Colonic mucosa (tissue), 4 donors: ENCODE results near the gene MYH7. TPM values are rescaled to one million over a fixed set of nuclear protein-coding genes. Genes with fewer than 3 reads are reported as not detected.

ENCODE experiments used
- DNase-seq: peaks from one replicate; pipeline ENCODE4 v3.0.0-alpha.2; 2020
- H3K27ac ChIP-seq: fragments of 200-600 bp; one replicate; pipeline ENCODE4 v1.8.0; 2021
- H3K27me3 ChIP-seq: fragments of 200-600 bp; one replicate; pipeline ENCODE4 v1.8.0; 2021
- H3K36me3 ChIP-seq: fragments of 200-600 bp; one replicate; pipeline ENCODE4 v1.8.0; 2021
- H3K4me1 ChIP-seq: fragments of 200-600 bp; one replicate; pipeline ENCODE4 v1.8.0; 2021; ENCODE audit warnings: mild to moderate bottlenecking
- H3K4me3 ChIP-seq: fragments of 200-600 bp; one replicate; pipeline ENCODE4 v1.8.0; 2021
- H3K9ac ChIP-seq, 2 donors: one replicate each; pipeline ENCODE4 v1.7.0; 2013; ENCODE audit warnings: control low read depth in 2 of 2, low read depth in 2 of 2, low read length in 2 of 2
- H3K9me3 ChIP-seq: fragments of 200-600 bp; one replicate; pipeline ENCODE4 v1.8.0; 2021
- CTCF ChIP-seq: fragments of 200-600 bp; IDR thresholded peaks from one replicate; pipeline ENCODE4 v1.8.0; 2022; ENCODE audit warnings: antibody characterized with exemption, mild to moderate bottlenecking
- intact Hi-C: fragments of 100-400 bp; cut with DNase I; formaldehyde crosslinking; loops from one replicate; pipeline ENCODE4 v1.14.1; 2022
- total RNA-seq, 2 donors: library from RNA; stranded (reverse); fragmentation: NEBNext Ultra II Directional in 1 of 2; extraction: Animal tissue kit (Norgen Biotek cat#: 25700) in 1 of 2; gene quantifications; one replicate each; pipeline ENCODE4 v1.2.1, GENCODE V29; 2021
- donor health status: healthy.
- donor health status: DM: no; HTN: no; CAD: no.
- donor health status: DM: no; HTN: no; CAD: no.

Gene MYH7
- total RNA-seq, 2 donors from 2014 or later: 1.2 TPM; not detected in 1

GRCh38 chr14:23436327-23437132, 1.1 kb upstream of the MYH7 start:
- Histone ChIP-seq H3K4me1 (no peaks in the 10 kb centered on the region), H3K4me3 (no peak overlapping the region), H3K9me3 (no peaks in the 10 kb centered on the region), H3K36me3 (no peaks in the 10 kb centered on the region), H3K27ac (no peak overlapping the region), H3K9ac (no peak overlapping the region), H3K27me3 (no peaks in the 10 kb centered on the region)
- intact Hi-C loops: no loop called here
- no peak for TF ChIP-seq CTCF
- DNase-seq: no peak

GRCh38 chr14:23434488-23435222, 805 bp downstream of the MYH7 start:
- no peak overlapping the region for H3K9ac ChIP-seq
- H3K4me3 ChIP-seq: no peak overlapping the region
- no peaks in the 10 kb centered on the region for H3K4me1 ChIP-seq
- intact Hi-C loops: no loop called here
- no peaks in the 10 kb centered on the region for H3K27me3 ChIP-seq
- no peak for TF ChIP-seq CTCF
- no peaks in the 10 kb centered on the region for H3K36me3 ChIP-seq
- no peak for DNase-seq
- no peak overlapping the region for H3K27ac ChIP-seq
- no peaks in the 10 kb centered on the region for H3K9me3 ChIP-seq

- intact Hi-C loops: no loop called here
- no peak overlapping the region for H3K27ac ChIP-seq
These were observed 2.0 kb downstream of the MYH7 start for GRCh38 chr14:23433457-23433856.

GRCh38 chr14:23432946-23433345, 2.5 kb downstream of the MYH7 start:
- no peak for TF ChIP-seq CTCF
- DNase-seq: no peak
- intact Hi-C loops: no loop called here

More at GRCh38 chr14:23433457-23433856, 2.0 kb downstream of the MYH7 start:
- no peak for TF ChIP-seq CTCF
- Histone ChIP-seq H3K9ac (no peak overlapping the region), H3K4me1 (no peaks in the 10 kb centered on the region), H3K4me3 (no peak overlapping the region), H3K36me3 (no peaks in the 10 kb centered on the region), H3K9me3 (no peaks in the 10 kb centered on the region), H3K27me3 (no peaks in the 10 kb centered on the region)
- no peak for DNase-seq

GRCh38 chr14:23432102-23432925, 3.1 kb downstream of the MYH7 start:
- DNase-seq: no peak
- no peak for TF ChIP-seq CTCF
- intact Hi-C loops: no loop called here

More at GRCh38 chr14:23432946-23433345, 2.5 kb downstream of the MYH7 start:
- Histone ChIP-seq H3K4me3 (no peak overlapping the region), H3K27me3 (no peaks in the 10 kb centered on the region), H3K27ac (no peak overlapping the region), H3K36me3 (no peaks in the 10 kb centered on the region), H3K4me1 (no peaks in the 10 kb centered on the region), H3K9ac (no peak overlapping the region), H3K9me3 (no peaks in the 10 kb centered on the region)

More at GRCh38 chr14:23432102-23432925, 3.1 kb downstream of the MYH7 start:
- no peak overlapping the region for H3K9ac ChIP-seq
- no peaks in the 10 kb centered on the region for H3K4me1 ChIP-seq
- H3K4me3 ChIP-seq: no peak overlapping the region
- no peak overlapping the region for H3K27ac ChIP-seq
- H3K27me3 ChIP-seq: no peaks in the 10 kb centered on the region
- no peaks in the 10 kb centered on the region for H3K36me3 ChIP-seq
- no peaks in the 10 kb centered on the region for H3K9me3 ChIP-seq
